Cardiac muscle cell (in vitro differentiated cells and primary cell): Measurements from ENCODE around the gene SOX6. TPM values are rescaled to one million over a fixed set of nuclear protein-coding genes. Genes with fewer than 3 reads are reported as not detected.

ENCODE experiments used
- DNase-seq, 2 donors: peaks; one replicate each; pipeline versions ENCODE4 v3.0.0 to v3.0.0-alpha.2; 2010 to 2017; ENCODE audit warnings: low read depth in 1 of 2, low spot score in 1 of 2
- H3K27ac ChIP-seq: fragments of 200-600 bp; sonication (generic); 2 replicates; pipeline ENCODE4 v1.5.1; 2016
- H3K27me3 ChIP-seq: fragments of 200-600 bp; sonication (generic); 2 replicates; pipeline ENCODE4 v1.6.0; 2016; ENCODE audit warnings: control low read depth
- H3K36me3 ChIP-seq: fragments of 200-600 bp; sonication (generic); 2 replicates; pipeline ENCODE4 v1.5.1; 2016; ENCODE audit warnings: control low read depth
- H3K4me1 ChIP-seq: fragments of 200-600 bp; sonication (generic); 2 replicates; pipeline ENCODE4 v1.8.1; 2017; ENCODE audit warnings: low read depth, mild to moderate bottlenecking, mixed run types
- H3K4me3 ChIP-seq: fragments of 200-600 bp; sonication (generic); 2 replicates; pipeline ENCODE4 v1.5.1; 2016; ENCODE audit warnings: mild to moderate bottlenecking
- H3K9me3 ChIP-seq: fragments of 200-600 bp; sonication (generic); 2 replicates; pipeline ENCODE4 v1.5.1; 2017; ENCODE audit warnings: low read depth, mild to moderate bottlenecking, control low read depth
- polyA plus RNA-seq: library from polyadenylated mRNA; unstranded; fragments of >200 nt; fragmentation: Nextera tagmentation; extraction: Ambion mirVana; gene quantifications from 2 replicates; pipeline ENCODE4 v1.2.1, GENCODE V29; 2016
- total RNA-seq: library from RNA; depleted of rRNA; stranded (reverse); fragments of >200 nt; gene quantifications from 2 replicates; pipeline ENCODE4 v1.2.3, GENCODE V29; 2016
- TF ChIP-seq, protein P1 (sequence below): IDR thresholded peaks from 2 replicates; pipeline ENCODE4 v1.5.1; 2012; ENCODE audit warnings: low read depth, mild to moderate bottlenecking, low read length

SOX6 gene
- total and polyA plus RNA-seq, 2 experiments from 2014 or later = 7.0 to 9.6 TPM

DNA sequence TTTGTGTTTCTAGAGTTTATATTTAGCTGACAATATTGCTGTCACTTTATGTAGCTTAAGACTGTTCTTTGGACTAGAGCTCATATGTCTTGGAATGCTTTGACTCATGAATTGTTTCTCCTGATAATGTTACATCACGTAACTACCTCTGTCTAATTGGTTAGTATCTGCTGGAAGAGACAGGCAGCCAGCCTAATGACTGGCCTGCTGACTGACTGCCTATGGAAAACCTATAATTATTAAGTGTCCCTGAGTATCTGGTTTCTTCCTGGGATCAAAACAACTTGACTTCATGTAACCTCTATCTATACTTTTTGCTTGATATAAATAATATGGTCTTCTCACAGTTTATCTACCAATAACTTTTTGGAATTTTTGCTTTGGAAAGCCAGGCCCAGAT lies 9.4 kb downstream of the SOX6 start:
- H3K27ac ChIP-seq = no peak overlapping the region
- TF ChIP-seq, protein P1, sequence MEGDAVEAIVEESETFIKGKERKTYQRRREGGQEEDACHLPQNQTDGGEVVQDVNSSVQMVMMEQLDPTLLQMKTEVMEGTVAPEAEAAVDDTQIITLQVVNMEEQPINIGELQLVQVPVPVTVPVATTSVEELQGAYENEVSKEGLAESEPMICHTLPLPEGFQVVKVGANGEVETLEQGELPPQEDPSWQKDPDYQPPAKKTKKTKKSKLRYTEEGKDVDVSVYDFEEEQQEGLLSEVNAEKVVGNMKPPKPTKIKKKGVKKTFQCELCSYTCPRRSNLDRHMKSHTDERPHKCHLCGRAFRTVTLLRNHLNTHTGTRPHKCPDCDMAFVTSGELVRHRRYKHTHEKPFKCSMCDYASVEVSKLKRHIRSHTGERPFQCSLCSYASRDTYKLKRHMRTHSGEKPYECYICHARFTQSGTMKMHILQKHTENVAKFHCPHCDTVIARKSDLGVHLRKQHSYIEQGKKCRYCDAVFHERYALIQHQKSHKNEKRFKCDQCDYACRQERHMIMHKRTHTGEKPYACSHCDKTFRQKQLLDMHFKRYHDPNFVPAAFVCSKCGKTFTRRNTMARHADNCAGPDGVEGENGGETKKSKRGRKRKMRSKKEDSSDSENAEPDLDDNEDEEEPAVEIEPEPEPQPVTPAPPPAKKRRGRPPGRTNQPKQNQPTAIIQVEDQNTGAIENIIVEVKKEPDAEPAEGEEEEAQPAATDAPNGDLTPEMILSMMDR = no peak
- H3K27me3 ChIP-seq = peaks cover 12% of the 10 kb centered on the region
- no peak for DNase-seq
- no peaks in the 10 kb centered on the region for H3K4me1 ChIP-seq
- no peaks in the 10 kb centered on the region for H3K9me3 ChIP-seq
- H3K36me3 ChIP-seq = no peaks in the 10 kb centered on the region
- H3K4me3 ChIP-seq = no peak overlapping the region

DNA sequence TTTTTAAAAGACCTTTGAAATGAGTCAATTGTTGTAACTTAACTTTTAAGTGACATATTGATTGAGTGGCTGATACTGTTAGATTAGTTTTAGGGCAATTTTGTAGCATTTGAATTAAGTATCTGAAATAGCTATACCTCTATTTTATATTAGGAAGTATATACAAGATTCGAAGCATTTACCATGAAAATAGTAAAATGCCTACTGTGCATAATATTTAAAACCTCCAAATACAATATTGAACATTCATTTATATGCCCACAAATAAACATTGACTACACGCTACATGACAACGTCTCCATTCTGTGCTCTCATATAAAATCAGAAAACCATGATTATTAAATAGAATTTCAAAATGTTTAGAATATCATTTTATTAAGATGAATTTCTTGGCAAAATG lies 14.5 kb downstream of the SOX6 start:
- TF ChIP-seq, protein P1 = no peak
- H3K4me3 ChIP-seq = no peak overlapping the region
- DNase-seq = no peak
- H3K36me3 ChIP-seq = no peaks in the 10 kb centered on the region
- H3K4me1 ChIP-seq = peaks cover 6% of the 10 kb centered on the region
- H3K9me3 ChIP-seq = no peaks in the 10 kb centered on the region
- no peak overlapping the region for H3K27ac ChIP-seq
- no peaks in the 10 kb centered on the region for H3K27me3 ChIP-seq

DNA sequence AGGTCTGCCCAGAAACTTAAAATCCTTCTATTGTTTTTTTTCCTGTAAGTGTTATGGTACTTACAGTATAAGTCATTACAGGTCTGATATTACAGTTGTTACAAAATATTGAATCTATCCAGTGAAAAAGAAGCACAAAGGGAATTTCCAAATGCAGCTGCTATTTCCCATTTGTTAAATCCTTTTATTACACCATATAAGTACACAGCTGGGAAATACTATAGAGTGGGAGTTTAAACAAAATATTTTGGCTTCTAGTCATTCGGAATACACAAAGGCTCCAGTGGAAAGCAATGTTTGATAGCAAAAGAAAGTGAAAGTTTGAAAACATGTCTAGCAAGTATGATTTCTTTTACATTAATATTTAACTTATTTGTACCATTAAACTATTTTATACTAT lies 18.0 kb downstream of the SOX6 start:
- H3K36me3 ChIP-seq = no peaks in the 10 kb centered on the region
- TF ChIP-seq, protein P1 = no peak
- H3K9me3 ChIP-seq = no peaks in the 10 kb centered on the region
- no peak overlapping the region for H3K27ac ChIP-seq
- peak in 1 of 2 donors; percentile 40 for DNase-seq
- H3K4me1 ChIP-seq = peaks cover 6% of the 10 kb centered on the region
- H3K4me3 ChIP-seq = no peak overlapping the region
- peaks cover 9% of the 10 kb centered on the region for H3K27me3 ChIP-seq

DNA sequence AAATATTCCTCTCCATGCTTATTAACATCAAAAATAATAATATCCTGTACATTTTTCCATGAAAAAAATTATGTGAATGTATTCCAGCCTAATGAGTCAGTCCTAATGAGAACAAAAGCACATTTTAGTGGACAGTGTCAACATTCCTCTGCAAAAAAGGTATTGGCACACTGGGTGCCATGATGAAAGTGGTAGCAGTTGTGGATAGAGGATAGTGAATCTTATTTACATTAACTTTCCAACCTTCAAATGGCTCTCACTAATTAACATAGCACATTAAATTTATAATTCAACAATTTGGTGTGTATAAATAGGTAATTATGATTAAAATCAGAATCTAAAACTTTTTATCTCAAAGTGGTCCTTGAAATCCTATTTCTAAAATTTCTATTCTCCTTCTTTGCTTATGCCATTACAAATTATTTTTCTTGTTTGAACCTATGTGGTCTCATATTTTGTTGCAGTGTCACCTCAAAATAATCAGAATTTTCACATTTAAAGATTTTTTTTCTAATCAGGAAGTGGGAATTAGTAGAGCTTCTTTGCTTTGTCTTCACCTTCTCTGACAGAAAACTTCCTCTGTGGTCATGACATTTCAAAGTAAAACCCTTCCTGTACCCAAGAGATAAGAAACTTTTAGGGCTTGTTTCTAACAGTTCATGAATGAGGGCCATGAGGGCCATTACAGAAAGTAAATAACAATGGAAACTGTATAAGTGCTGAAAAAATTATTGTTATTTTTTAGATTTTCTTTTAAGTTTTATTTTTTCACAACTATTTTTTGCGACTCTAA lies 18.7 kb downstream of the SOX6 start:
- DNase-seq = peak in 1 of 2 donors; percentile 20
- Histone ChIP-seq H3K27ac (no peak overlapping the region), H3K4me3 (no peak overlapping the region)

DNA sequence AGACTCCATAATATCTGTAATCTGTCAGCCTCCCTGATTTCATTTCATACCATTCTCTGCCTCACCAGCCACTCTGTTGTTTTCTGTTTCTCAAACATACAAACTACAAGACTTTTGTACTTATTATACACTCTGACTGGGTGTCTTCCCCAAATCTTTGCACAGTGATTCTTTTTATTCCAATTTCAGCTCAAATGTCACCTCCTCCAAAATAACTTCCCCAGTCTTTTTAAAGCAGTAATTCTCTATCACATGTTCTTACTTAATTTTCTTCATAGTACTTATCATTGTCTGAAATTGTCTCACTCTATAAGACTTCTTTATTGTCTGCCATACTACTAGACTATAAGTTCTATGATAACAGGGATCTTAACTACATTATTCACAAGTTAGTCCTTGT lies 19.6 kb downstream of the SOX6 start:
- Histone ChIP-seq H3K36me3 (no peaks in the 10 kb centered on the region), H3K27ac (no peak overlapping the region), H3K9me3 (no peaks in the 10 kb centered on the region), H3K4me3 (no peak overlapping the region), H3K27me3 (peaks cover 11% of the 10 kb centered on the region), H3K4me1 (peaks cover 6% of the 10 kb centered on the region)
- no peak for DNase-seq
- TF ChIP-seq, protein P1 = no peak

More for the DNA sequence above, 18.7 kb downstream of the SOX6 start:
- peaks cover 6% of the 10 kb centered on the region for H3K4me1 ChIP-seq
- TF ChIP-seq, protein P1 = no peak
- no peaks in the 10 kb centered on the region for H3K36me3 ChIP-seq
- H3K27me3 ChIP-seq = peaks cover 9% of the 10 kb centered on the region
- H3K9me3 ChIP-seq = no peaks in the 10 kb centered on the region
